GM18502 (cell line): ENCODE data around the gene DCX.

Experiments
- ATAC-seq: cut with Tn5 transposase; IDR thresholded peaks from one replicate; pipeline ENCODE4 v1.9.1; 2021; ENCODE audit warnings: mild to moderate bottlenecking; ENCODE audit not compliant: unreplicated experiment, poor library complexity

Gene DCX

DNA sequence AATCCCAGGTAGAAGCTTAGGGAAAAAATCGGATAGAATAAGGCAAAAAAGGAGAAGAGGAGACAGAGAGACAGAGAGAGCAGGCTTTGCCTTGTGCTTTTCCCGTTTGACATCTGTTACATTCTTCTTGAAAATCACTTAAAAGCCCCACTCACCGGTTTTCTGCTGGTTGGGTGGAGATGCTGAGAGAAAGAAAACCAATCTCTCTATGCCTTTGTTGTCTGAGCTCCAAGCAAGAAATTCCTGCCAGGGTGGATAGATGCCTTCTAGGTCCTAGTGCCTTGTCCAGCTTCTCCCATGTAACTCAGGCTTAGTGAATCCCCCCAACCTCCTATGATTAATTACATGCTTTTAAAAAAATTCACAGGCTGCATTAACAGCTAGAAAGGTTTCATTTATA is at the start of gene DCX:
Gene DCX, minus strand, starts transcription at position 210 of the 400 bp plus-strand sequence. CDS start 1,794 bp downstream, outside the sequence.
- ATAC-seq = no peak

DNA sequence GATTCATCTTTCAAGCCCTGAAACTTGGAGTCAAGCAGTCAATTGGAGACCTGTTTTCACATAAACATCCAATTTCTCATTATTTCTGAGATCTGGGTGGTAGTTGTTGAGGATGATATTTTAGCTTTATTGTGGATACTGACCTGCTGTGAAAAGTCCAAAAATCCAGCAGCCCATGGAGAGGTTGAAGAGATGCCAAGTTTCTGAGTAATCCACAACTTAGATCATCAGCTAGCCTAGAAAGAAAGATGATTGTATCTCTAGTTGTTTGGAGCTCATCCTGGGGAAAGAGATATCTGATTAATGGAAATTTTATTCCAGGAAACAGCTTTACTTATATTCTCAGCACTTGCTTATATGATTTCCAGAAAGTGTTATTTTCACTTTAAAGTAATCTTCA is 48.6 kb upstream of the DCX start:
- no peak for ATAC-seq

DNA sequence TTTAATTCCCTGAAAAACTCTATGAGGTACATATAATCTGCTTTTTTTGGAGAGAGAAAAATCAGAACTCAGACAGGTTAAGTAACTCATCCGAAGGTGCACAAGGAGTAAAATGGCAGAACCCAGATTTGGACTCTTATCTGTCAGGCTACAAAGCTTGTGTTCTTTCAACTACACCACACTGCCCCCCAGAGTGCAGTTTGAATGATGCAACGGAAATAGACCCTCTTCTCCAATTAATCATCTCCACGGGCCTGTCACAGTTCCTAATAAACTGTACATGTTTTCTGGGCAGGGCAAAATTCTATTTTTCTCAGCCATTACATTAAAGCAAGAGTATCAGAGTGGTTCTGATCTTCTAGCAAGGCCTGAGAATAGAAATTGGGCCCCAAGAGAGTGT is 35.3 kb upstream of the DCX start:
- ATAC-seq = peak; percentile 80

DNA sequence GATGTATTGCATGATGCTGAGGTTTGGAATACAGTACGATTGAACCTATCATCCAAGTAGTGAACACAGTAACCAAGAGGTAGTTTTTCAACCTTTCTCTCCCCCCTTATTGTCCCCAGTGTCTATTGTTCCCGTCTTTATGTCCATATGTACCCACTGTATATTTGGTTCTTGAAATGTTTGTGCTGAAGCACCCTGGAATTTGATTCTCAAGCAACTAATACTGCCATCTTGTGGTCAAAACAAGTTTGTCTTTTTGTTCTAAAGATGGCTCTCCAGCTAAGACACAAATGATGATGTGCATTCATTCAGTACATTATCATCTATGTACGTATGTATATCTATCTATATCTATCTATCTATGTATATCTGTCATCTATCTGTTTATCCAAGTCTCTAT is 33.5 kb upstream of the DCX start:
- peak; percentile 57 for ATAC-seq

DNA sequence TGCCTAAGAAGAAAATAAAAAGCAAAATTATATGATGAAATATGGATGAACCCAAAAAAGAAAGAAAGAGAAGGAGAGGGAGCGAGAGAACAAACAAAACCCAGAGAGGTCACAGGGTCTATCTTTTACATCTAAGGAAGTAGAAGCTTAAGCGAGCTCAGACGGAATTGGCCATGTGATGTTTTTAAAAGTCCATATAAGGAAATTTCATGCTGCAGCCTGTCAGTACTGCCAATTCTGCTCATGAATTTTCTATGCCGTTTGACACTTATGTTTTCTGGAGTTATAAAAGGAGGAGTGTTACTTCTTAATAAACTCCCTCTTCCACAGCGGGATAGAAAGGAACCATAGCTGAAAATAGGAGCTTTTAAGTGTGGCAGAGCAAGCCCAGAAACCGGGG is 32.9 kb upstream of the DCX start:
- ATAC-seq = no peak

DNA sequence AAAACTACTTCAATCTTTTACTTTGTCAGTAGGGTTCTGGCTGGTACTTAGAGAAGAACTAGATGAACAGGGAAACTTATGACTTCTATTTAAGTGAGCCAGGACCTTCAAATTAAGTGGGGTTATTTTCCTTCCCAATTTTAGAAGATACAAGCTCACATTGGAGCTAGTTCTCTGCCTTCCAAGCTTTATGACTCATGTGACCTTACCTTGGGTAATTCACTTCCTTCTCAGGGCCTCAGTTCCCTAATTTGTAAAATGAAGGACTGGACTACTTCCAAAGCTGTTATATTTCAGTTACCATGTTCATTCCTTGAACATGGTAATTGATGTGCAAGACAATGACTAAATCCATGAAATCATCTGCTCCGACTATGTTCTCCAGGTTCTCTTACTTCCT is 32.0 kb upstream of the DCX start:
- no peak for ATAC-seq

DNA sequence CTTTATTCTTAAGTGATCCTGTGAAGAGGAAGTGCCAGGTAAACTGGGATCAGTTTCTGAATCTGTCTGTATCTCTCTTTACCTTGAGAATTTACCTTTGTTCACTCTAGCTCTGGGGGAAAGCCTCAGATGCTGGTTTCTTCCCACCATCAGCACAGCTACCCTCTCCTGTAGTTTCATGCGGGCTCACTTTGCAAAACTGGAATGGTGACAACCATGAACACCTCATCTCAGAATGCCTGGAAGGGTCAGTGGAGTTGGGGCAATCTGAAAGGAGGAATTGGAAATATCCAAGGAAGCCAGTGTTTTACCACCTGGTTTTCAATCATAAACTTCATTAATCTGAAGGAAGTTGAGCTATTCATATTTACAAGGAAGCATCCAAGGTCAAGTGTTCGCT is 30.8 kb upstream of the DCX start:
- no peak for ATAC-seq

DNA sequence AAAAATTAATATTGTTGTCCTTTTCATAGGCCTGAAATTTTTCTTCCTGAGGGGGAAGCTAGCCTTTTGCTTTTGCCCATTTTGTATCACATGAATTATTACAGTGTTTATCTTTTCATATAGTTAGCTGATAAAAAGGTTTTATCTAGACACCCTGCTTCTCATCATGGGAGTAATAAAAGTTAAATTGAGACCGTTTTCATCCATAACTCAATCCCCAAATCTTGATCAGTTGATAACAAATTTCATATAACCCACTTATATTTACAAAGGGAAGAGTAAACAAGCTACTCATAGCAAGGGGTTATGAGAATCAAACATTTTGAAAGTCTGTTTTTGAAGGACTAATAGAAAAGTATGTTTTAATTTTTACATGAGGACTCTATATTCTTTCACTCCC is 23.5 kb upstream of the DCX start:
- no peak for ATAC-seq

DNA sequence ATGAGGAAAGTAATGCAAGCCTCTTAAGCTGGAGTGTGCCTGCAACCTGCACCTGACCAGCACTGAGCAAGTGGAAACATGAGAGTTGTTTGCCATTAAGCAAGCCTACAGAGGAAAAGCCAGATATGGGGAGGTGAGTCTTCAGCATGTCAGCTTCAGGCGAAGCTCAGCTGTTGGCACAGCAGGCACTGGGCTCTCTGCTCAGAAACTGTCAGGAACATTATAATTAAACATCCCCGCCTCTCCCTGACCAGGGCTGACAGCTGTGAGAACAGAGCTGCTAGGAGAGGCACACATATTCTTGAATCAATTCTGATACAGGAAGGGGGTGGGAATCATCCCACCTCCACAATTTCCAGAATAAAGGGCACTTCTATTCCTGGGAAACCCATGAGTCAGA is 19.0 kb upstream of the DCX start:
- no peak for ATAC-seq

DNA sequence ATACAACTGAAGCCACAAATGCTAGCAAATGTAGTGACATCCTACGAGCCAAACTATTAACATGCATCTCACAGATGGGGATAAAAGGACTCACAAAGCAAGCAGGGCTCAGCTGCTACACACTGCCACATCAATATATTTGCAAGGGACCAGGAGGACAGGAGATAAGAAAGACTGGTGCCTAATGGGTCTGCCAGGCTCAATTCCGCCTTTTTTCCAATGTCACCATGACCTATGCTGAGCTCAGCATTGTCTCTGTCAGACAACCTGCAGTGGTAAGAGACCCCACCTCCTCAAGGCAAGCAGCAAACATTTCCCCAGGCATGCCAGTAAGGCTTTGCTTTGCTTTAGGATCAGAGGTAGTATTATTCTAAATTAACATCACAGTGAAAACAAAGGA is 435 bp downstream of the DCX start:
- no peak for ATAC-seq

DNA sequence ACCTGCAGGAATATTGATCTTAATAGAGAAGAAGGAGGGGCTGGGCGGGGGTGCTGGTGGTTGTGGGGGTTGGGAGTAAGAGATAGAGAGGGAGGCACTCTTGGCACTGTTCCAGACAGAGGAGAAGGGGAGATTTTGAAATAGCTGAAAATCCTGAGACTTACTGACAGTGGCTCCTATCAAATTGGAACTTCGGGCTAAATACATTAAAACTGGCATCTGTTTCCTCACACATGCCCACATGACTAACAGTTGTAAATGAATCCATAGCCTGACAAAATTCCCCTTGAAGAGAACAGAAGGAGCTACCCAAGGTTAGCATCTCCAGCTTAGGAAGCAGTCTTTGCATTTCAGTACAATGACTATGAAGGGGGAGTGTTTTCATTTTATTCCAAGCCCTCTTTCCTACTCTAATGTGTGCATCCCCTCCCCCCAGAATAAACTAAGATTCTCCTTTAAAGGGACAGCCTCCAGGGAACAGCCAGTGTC is 1.4 kb downstream of the DCX start:
- no peak for ATAC-seq

DNA sequence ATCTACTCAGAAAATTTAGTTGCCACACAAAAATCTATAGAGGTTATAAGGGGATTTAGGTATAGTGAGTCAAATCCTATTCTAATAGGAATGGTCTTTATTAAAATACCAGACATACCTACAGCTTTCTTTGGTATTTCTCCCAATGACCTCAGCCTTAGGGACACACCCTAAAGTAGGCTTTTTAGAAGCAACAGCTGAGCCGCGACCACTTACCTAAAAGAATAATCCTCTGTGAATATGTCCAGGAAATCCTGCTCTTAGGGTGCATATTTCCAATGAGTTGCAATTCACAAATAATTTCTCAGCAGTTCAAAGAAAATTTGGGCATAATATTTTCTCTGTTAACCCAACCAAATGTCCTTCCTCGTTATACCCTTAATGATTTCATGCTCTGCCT is 2.7 kb downstream of the DCX start:
- ATAC-seq = no peak

DNA sequence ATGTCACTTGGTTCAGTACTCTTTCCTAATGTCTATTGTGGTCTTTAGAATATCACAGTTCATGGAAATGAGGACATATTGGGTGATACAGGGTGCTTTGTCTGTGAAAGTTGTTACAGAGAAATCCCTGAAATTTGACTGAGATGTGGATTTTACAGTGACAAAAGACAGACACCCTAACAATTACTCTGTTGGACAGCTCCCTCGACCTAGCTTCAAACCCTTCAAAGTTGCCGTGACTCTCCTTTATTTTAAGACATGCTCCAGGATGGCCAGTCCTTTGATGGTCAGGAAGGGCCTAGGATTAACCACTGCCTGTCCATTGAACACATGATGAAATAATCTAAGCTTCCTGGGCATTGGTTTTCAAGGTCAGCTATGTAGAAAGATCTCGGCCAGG is 4.0 kb downstream of the DCX start:
- ATAC-seq = no peak

DNA sequence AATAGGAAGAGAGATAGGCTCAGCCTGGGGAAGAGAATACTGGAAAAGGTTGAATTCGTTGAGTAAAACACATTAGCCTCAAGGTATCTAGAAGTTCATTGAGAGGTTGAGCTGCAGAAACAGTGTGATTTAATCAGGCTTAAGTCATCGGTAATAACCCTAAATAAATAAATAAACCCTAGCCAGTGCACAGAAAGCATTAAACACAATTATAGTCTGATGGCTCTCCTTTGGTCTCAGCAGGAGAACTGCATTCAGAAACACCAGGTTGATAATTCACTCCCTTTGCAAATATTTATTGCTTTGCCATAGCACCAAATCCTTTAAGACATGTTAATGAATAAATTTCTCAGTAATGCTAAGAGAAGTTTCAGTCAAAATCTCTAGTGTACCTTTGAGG is 9.6 kb downstream of the DCX start:
- no peak for ATAC-seq

DNA sequence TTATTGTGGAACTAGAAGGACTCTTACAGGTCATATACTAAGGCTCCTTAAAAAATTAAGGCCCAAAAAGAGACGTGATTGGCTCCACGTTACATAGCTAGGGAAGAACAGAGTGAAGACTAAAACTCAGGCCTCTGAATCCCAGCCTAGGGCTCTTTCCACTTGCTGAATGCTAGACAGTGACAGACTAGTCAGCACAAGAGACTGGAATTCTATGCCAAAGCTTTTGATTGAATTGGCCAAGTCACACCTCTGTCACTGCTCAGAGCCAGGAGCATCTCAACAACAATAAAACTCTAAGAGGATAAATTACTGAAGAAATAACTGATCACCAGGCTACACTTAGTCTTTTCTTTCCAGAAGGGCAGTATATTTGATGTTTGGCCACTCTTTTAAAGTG is 16.8 kb downstream of the DCX start:
- no peak for ATAC-seq

DNA sequence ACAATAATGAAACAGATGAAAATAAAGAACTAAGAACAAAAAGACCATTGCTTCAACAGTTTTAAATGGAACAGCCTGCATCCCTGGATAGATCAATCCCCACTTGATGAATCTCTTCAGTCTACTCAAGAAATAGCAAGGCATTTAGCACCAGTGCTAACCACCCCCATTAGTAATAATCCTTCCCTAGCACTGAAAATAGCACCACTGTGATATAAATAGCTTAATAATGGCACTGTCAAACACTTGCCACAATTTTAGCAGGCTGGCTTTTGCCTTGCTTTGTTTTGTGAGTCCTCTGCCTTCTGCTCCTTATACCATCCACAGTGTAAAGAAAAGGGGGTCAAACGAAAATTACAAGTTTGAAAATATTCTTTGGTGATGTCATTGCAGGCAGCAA is 17.4 kb downstream of the DCX start:
- no peak for ATAC-seq

DNA sequence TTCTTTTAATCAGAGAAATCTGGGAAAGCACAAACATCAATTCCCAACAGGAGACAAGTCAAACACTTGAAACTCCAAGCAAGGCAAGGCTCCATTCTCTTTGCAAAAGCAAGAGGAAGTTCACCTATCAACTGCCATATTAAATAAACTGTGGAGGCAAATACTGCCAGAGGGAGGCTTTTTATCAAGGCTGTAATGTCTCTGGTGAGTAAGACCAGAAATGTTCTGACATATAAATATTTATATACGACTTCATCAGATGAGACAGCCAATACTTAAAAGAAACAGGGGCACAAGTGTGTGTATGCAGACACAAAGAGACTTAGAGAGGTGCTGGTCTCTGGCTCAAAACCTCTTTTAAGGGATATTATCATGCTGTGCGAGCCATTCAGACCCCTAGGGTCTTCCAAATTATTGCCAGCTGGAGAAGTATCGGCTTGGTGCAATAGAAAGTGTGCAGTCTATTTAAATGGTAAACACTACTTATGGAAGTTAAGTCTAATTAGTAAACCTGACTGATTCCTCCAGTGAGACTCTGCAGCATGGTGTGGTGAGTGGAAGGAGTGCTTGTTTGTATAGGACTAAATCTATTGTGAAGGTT is 24.4 kb downstream of the DCX start:
- ATAC-seq = no peak

DNA sequence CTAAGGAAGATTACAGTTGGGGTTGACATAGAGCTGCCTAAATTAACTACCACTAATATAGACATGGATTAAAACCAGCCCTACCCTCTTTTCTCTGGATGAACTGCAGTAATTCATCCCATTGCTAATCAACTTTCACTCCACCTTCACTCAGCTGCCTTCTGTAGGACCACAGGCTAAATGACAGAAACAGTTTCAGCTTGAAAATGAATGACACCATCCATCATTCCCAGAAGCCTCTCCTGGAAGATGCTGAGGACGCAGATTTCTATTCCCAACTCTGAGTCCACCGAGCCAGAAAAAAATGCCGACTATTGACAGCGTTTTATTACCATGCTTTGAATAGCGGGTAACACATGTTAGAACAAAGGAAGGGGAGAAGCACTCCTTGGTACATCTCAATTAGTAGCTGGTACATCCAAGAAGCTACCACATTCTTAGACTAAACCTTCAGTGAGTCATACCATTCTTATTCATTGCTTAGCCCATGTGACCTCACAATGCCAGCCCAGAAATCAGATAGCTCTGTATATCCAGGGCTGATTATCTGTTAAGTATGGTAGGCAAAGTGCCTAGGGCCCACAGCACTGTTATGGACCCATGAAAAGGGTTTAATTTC is 25.3 kb downstream of the DCX start:
- no peak for ATAC-seq

DNA sequence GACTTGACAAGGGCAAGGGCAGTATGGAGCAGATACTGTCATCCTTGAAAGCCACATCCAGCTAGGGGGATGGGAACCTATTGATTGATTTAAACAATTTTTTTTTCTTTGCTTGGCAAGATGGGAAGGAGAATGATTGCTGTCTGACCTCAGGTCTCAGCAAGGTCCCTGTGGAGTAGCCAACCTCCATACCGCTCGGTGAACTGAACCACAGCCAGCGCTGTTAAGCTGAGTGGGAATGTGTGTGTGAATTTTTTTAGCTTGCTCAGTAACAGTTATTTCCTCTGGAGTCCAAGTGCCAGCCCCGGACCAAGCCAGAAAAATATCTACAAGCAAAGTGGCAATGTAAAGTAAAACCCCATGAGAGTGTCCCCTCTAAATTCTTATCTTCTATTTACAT is 25.9 kb downstream of the DCX start:
- no peak for ATAC-seq

DNA sequence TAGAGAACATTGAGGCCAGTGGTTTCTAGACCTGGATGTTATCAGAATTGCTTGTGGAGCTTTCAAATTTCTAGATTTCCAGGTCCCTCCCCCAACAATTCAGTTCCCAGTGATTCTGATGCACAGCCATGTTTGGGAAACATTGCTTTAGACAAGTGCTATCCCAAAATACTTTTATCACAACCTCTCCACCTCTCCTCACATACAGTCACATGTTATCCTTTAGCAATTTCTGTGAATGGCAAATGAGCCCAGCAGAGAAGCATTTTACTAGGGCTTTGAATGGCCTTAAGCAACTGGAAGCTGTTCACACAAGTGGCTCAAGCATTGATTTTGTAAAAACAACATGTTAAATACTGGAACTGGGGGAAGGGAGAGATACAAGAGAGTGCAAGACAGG is 29.7 kb downstream of the DCX start:
- ATAC-seq = no peak

DNA sequence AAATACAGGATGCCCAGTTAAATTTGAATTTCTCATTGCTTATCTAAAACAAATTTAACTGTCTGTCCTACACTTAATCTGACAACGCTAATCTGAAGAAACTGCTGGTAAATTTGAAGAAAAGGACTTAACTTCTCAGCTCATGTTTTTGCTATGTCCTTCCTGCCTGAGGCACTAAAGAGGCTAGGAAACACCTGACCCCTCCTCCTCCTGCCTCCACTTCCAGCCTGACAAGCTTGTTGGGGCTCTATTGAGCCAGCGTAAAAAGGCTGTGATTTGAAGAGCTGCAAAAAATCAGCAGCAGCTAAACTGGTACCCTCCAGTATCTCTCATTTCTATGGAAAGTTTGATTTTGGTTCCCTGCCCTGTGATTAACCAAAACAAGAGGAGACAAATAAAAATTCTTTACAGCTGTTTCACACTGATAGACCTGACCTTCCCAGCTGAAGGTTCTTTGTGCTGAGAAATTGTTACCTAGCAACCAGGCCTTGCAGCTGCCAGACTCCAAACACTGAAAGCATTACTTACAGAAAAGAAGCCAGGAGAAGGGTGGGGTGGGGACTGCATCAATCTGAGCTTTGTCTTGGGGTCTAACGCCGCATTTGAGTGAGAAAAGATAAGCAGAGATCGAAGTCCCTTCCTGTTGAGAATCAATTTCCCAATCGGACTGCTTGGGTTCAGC is 35.0 kb downstream of the DCX start:
- no peak for ATAC-seq

DNA sequence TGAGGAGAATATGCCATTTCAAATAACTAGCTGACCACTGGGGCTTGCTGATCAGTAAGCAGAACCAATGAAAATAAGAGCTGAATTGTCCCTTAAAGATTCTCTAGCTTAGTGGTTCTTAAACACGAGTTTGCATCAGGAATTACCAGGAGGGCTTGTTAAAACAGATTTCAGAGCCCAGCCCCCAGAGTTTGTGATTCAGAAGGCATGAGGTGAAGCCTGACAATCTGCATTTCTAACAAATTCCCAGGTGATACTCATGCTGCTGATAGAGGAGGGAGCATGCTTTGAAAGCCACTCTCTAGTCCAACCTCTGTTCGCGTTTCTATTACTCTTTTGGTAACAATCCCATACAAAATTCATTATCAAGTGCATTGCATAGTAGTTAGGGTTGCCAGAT is 35.5 kb downstream of the DCX start:
- no peak for ATAC-seq
